ENCODE data around the gene LUZP1. TPM values are rescaled to one million over a fixed set of nuclear protein-coding genes. Genes with fewer than 3 reads are reported as not detected.

The LUZP1 gene
- polyA plus RNA-seq, 12 donors = 11.2 to 31.3 (median 14.1) TPM; not detected in 1

GRCh38 chr1:23159963-23160877 is 8.4 kb downstream of the LUZP1 start:
- DNase-seq = no peak

- DNase-seq = no peak
Observed at GRCh38 chr1:23156940-23157339, 11.7 kb downstream of the LUZP1 start.

GRCh38 chr1:23152966-23153684 is 15.5 kb downstream of the LUZP1 start:
- no peak for DNase-seq

GRCh38 chr1:23150742-23151141 is 17.9 kb downstream of the LUZP1 start:
- no peak for DNase-seq

GRCh38 chr1:23150125-23150524 is 18.5 kb downstream of the LUZP1 start:
- no peak for DNase-seq

- no peak for DNase-seq
Observed at GRCh38 chr1:23149114-23149513, 19.5 kb downstream of the LUZP1 start.

- no peak for DNase-seq
Observed at GRCh38 chr1:23148084-23148483, 20.6 kb downstream of the LUZP1 start.

GRCh38 chr1:23140940-23141596 is 27.6 kb downstream of the LUZP1 start:
- no peak for DNase-seq

- no peak for DNase-seq
Observed at GRCh38 chr1:23135268-23135667, 33.4 kb downstream of the LUZP1 start.

GRCh38 chr1:23134055-23134454 is 34.6 kb downstream of the LUZP1 start:
- no peak for DNase-seq

- DNase-seq = no peak
Observed at GRCh38 chr1:23133587-23133986, 35.1 kb downstream of the LUZP1 start.

GRCh38 chr1:23132033-23132432 is 36.6 kb downstream of the LUZP1 start:
- DNase-seq = no peak

- DNase-seq = no peak
Observed at GRCh38 chr1:23129846-23130245, 38.8 kb downstream of the LUZP1 start.

- DNase-seq = no peak
Observed at GRCh38 chr1:23126801-23127200, 41.9 kb downstream of the LUZP1 start.

GRCh38 chr1:23126200-23126599 is 42.5 kb downstream of the LUZP1 start:
- no peak for DNase-seq

- DNase-seq = no peak
Observed at GRCh38 chr1:23125489-23125888, 43.2 kb downstream of the LUZP1 start.

GRCh38 chr1:23124259-23125026 is 44.2 kb downstream of the LUZP1 start:
- DNase-seq = no peak

GRCh38 chr1:23123528-23123927 is 45.1 kb downstream of the LUZP1 start:
- no peak for DNase-seq

GRCh38 chr1:23122796-23123195 is 45.9 kb downstream of the LUZP1 start:
- no peak for DNase-seq

- peak; percentile 55 for DNase-seq
Observed at GRCh38 chr1:23122023-23122748, 46.5 kb downstream of the LUZP1 start.

- DNase-seq = no peak
Observed at GRCh38 chr1:23120383-23120782, 48.3 kb downstream of the LUZP1 start.
